ENCODE data around the gene CEBPE.

DNA sequence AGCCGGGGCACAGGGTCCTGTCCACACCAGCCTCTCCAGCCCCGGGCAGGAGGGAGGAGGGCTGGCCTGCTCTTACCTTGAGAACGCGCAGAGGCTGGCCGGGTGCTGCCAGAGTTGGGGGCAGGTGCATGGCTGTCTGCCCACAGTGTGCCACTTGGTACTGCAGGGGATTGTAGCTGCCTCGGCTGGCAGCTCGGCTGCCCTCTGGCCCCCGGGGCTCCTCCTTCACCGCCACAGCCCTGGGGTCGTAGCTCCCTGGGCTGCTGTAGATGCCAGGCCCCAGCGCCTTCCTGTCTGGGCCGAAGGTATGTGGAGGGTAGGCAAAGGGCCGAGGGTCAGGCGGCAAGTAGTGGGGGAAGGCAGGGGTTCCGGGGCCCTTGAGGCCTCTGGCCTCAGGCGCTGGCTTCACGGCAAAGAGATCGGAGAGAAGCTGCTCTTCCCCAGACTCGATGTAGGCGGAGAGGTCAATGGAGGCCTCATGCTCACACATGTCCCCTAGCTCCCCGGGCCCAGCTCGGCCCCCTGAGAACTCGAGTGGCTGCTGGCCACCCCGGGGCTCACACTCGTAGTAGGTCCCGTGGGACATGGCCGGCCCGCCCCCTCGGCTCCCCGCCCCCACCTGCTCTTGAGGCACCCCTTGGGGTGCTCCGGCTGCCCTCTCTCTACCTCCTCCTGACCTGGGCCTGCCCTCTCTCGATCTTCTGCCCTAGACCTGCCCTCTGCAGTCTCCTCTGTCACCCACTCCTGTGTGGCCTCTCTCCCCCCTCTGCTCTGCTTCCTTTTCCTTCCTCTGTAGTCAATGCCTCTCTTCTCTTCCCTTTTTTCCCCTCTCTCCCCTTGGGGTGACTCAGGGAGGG lies at the start of gene CEBPE:
- TF ChIP-seq, protein P1, sequence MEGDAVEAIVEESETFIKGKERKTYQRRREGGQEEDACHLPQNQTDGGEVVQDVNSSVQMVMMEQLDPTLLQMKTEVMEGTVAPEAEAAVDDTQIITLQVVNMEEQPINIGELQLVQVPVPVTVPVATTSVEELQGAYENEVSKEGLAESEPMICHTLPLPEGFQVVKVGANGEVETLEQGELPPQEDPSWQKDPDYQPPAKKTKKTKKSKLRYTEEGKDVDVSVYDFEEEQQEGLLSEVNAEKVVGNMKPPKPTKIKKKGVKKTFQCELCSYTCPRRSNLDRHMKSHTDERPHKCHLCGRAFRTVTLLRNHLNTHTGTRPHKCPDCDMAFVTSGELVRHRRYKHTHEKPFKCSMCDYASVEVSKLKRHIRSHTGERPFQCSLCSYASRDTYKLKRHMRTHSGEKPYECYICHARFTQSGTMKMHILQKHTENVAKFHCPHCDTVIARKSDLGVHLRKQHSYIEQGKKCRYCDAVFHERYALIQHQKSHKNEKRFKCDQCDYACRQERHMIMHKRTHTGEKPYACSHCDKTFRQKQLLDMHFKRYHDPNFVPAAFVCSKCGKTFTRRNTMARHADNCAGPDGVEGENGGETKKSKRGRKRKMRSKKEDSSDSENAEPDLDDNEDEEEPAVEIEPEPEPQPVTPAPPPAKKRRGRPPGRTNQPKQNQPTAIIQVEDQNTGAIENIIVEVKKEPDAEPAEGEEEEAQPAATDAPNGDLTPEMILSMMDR (IDR thresholded peaks at IDR 0.05; ENCODE audit: extremely low read depth in 1 of 2, insufficient read depth in 1 of 2, low read depth in 1 of 2, low read length in 2 of 2) = no peak
- no peak for TF ChIP-seq POLR2A (IDR thresholded peaks at IDR 0.05; ENCODE audit: low read depth, low read length)
- no peak for TF ChIP-seq EZH2 (IDR thresholded peaks at IDR 0.05; ENCODE audit: borderline replicate concordance, low read depth, low read length, severe bottlenecking)
- TF ChIP-seq MYC (IDR thresholded peaks at IDR 0.05; ENCODE audit: low read depth, low read length) = no peak
- TF ChIP-seq, protein P2, sequence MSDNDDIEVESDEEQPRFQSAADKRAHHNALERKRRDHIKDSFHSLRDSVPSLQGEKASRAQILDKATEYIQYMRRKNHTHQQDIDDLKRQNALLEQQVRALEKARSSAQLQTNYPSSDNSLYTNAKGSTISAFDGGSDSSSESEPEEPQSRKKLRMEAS (IDR thresholded peaks at IDR 0.05; ENCODE audit: insufficient read depth, insufficient read length) = no peak
- no peak for TF ChIP-seq POLR2AphosphoS5 (IDR thresholded peaks at IDR 0.05; ENCODE audit: insufficient read depth, low read depth, low read length)
- no peak for TF ChIP-seq GATA2 (IDR thresholded peaks at IDR 0.05; ENCODE audit: insufficient read depth, insufficient read length, low read depth, low read length)

All from endothelial cell of umbilical vein (primary cell).